ENCODE results near the gene FAM50B. TPM values are rescaled to one million over a fixed set of nuclear protein-coding genes. Genes with fewer than 3 reads are reported as not detected.
A peak's percentile ranks its signal among the peaks of the same experiment; 100 is the strongest.

Gene FAM50B
- total and polyA plus RNA-seq, 2 of the 4 experiments (the other 2 are of a cell fraction) = 4.1 to 7.4 TPM

DNA sequence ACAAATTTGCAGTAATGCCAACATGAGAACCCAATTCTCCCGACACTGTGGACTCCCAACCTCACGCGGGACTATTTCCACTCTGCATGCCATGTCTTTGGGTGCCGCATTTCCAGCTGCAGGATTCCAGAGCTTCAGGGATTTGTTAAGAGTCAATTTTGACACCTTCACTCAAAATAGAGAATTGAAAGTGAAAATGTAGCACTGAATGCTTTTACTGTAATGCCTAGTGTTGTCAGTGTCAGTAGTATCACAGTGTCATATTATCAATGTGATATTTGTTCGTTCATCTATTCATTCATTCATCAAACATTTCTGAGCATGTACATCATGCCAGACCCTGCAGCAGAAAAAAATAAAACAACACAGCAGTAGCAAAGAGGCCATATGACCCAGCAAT lies 13.4 kb upstream of the FAM50B start:
- POLR2A ChIA-PET (ENCODE audit: unreplicated experiment) = interaction anchor here (0.6 kb wide), 1 partner anchor 11 kb away, joined by 4 read pairs; no protein-coding TSS in a partner anchor
- no TSS peak for BruUV-seq (replicated peaks)
- CTCF ChIA-PET = no interaction called here
- no peak for TF ChIP-seq MAZ (IDR thresholded peaks at IDR 0.05; ENCODE audit: borderline replicate concordance, low read depth, low read length)
- no peak for TF ChIP-seq MAFK (IDR thresholded peaks at IDR 0.05; ENCODE audit: low read depth, low read length)
- no peak for TF ChIP-seq BHLHE40 (IDR thresholded peaks at IDR 0.05; ENCODE audit: low read depth, low read length)
- TF ChIP-seq FOS (IDR thresholded peaks at IDR 0.05; ENCODE audit: low read depth, low read length) = no peak
- no peak for TF ChIP-seq NFE2L2 (IDR thresholded peaks at IDR 0.05; ENCODE audit: low read depth, low read length)
- no peak for TF ChIP-seq CEBPB (IDR thresholded peaks at IDR 0.05; ENCODE audit: low read depth, low read length)
- no peak for TF ChIP-seq CTCF (conservative IDR thresholded peaks at IDR 0.05; ENCODE audit: low read depth, low read length)
- TF ChIP-seq RAD21 (IDR thresholded peaks at IDR 0.05; ENCODE audit: low read length) = no peak
- no peak for TF ChIP-seq RFX5 (IDR thresholded peaks at IDR 0.05; ENCODE audit: low read depth, low read length)
- no peak for TF ChIP-seq CHD1 (IDR thresholded peaks at IDR 0.05; ENCODE audit: low read depth, low read length)
- TF ChIP-seq, protein P1, sequence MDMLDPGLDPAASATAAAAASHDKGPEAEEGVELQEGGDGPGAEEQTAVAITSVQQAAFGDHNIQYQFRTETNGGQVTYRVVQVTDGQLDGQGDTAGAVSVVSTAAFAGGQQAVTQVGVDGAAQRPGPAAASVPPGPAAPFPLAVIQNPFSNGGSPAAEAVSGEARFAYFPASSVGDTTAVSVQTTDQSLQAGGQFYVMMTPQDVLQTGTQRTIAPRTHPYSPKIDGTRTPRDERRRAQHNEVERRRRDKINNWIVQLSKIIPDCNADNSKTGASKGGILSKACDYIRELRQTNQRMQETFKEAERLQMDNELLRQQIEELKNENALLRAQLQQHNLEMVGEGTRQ (IDR thresholded peaks at IDR 0.05; ENCODE audit: low read depth, low read length) = no peak
- TF ChIP-seq ELK1 (IDR thresholded peaks at IDR 0.05; ENCODE audit: borderline replicate concordance, low read depth, low read length) = no peak
- TF ChIP-seq RCOR1 (IDR thresholded peaks at IDR 0.05; ENCODE audit: insufficient replicate concordance, low read length) = no peak
- no peaks in the 10 kb centered on the region for H3K9me3 ChIP-seq (ENCODE audit: control insufficient read depth, insufficient read depth, low read length)
- H2AFZ ChIP-seq (replicated peaks; ENCODE audit: low read length, poor library complexity) = no peak overlapping the region
- H3K23ac ChIP-seq (ENCODE audit: low read depth, low read length) = no peak overlapping the region; the same call in 1 of the 2 replicates
- no peak overlapping the region; the same call in 1 of the 2 replicates for H3K14ac ChIP-seq (replicated peaks; ENCODE audit: low read depth, low read length)
- no peaks in the 10 kb centered on the region for H3K79me1 ChIP-seq (ENCODE audit: low read depth in 1 of 2, low read length in 2 of 2)
- in situ Hi-C loops (cut with MboI; ENCODE audit: low sequenced_read_pairs) = no loop called here
- H3K4me2 ChIP-seq (ENCODE audit: low read depth, low read length) = no peak overlapping the region
- no peak overlapping the region for H3K27ac ChIP-seq (ENCODE audit: insufficient read depth, low read length)
- peaks cover 10% of the 10 kb centered on the region for H3K9me1 ChIP-seq (ENCODE audit: insufficient read depth, low read length)
- no peak overlapping the region for H2BK5ac ChIP-seq (ENCODE audit: low read depth, low read length, poor library complexity, severe bottlenecking)
- H2BK15ac ChIP-seq (ENCODE audit: low read depth, low read length) = 0 out of 3 replicates have a peak overlapping the region, but pooled peaks have one; percentile 55
- H3K4ac ChIP-seq (ENCODE audit: low read depth, low read length) = no peak overlapping the region
- H3K27me3 ChIP-seq (ENCODE audit: control insufficient read depth, insufficient read depth, low read length) = no peaks in the 10 kb centered on the region
- H2BK20ac ChIP-seq (ENCODE audit: low read depth, low read length) = no peak overlapping the region
- no peak overlapping the region for H4K8ac ChIP-seq (ENCODE audit: low read depth in 2 of 2, low read length in 2 of 2)
- no peak overlapping the region for H4K5ac ChIP-seq (ENCODE audit: low read depth, low read length)
- 100% methylated on average over 3 of the region's 5 CpGs; no CpG with 5 or more reads in 1 of the 2 experiments for WGBS, 2 experiments (ENCODE audit: extremely low coverage in 2 of 2, insufficient read length in 1 of 2)
- H2AK5ac ChIP-seq (ENCODE audit: low read depth, low read length) = no peak overlapping the region
- no peak overlapping the region for H4K91ac ChIP-seq (ENCODE audit: insufficient read depth, low read depth, low read length)
- no peaks in the 10 kb centered on the region for H4K20me1 ChIP-seq (ENCODE audit: insufficient read depth, low read length)
- intact Hi-C loops (cut with micrococcal nuclease) = no loop called here
- peaks cover 7% of the 10 kb centered on the region for H3K4me1 ChIP-seq (ENCODE audit: control insufficient read depth, insufficient read depth, low read length)
- ATAC-seq (ENCODE audit: low read depth) (no peak), DNase-seq (no peak)
- H2BK120ac ChIP-seq (ENCODE audit: low read depth, low read length) = no peak overlapping the region
- no peak overlapping the region for H3K4me3 ChIP-seq (ENCODE audit: insufficient read depth, low read depth, low read length)
- no peak overlapping the region for H2AK9ac ChIP-seq (replicated peaks; ENCODE audit: low read depth, low read length, poor library complexity)
- H3K56ac ChIP-seq (ENCODE audit: extremely low read depth, insufficient read depth, low read length) = no peak overlapping the region
- no peak overlapping the region for H3K9ac ChIP-seq (ENCODE audit: low read depth, low read length)
- H3K18ac ChIP-seq (ENCODE audit: low read depth, low read length) = no peak overlapping the region
- dilution Hi-C loops (cut with HindIII; ENCODE audit: low sequenced_read_pairs, unreplicated experiment) = no loop called here
- H3K36me3 ChIP-seq (ENCODE audit: control insufficient read depth, insufficient read depth, low read length) = no peaks in the 10 kb centered on the region

All from IMR-90 (cell line).